ENCODE data around the gene GTF2H3.

The GTF2H3 gene

GRCh38 chr12:123621619-123622530 lies 11.8 kb upstream of the GTF2H3 start:
- no peak for TF ChIP-seq CTCF (IDR thresholded peaks at IDR 0.05; ENCODE audit: insufficient read depth, low read length, poor library complexity, severe bottlenecking)
- H3K27me3 ChIP-seq (replicated peaks; ENCODE audit: control insufficient read depth, insufficient read depth, low read length) = no peaks in the 10 kb centered on the region
- no peak for DNase-seq (ENCODE audit: extremely low read depth, insufficient read length)
- no peak overlapping the region for H3K4me3 ChIP-seq (replicated peaks; ENCODE audit: low read depth, low read length)
- H3K36me3 ChIP-seq (ENCODE audit: control insufficient read depth, insufficient read depth, low read length) = peaks cover 32% of the 10 kb centered on the region

- TF ChIP-seq CTCF (IDR thresholded peaks at IDR 0.05; ENCODE audit: insufficient read depth, low read length, poor library complexity, severe bottlenecking) = no peak
Observed at GRCh38 chr12:123634142-123634561, 523 bp downstream of the GTF2H3 start.

GRCh38 chr12:123643911-123644310 lies 10.3 kb downstream of the GTF2H3 start:
- Histone ChIP-seq H3K36me3 (ENCODE audit: control insufficient read depth, insufficient read depth, low read length) (peaks cover 16% of the 10 kb centered on the region), H3K27me3 (replicated peaks; ENCODE audit: control insufficient read depth, insufficient read depth, low read length) (no peaks in the 10 kb centered on the region), H3K4me3 (replicated peaks; ENCODE audit: low read depth, low read length) (no peak overlapping the region)
- no peak for TF ChIP-seq CTCF (IDR thresholded peaks at IDR 0.05; ENCODE audit: insufficient read depth, low read length, poor library complexity, severe bottlenecking)
- no peak for DNase-seq (ENCODE audit: extremely low read depth, insufficient read length)

More at GRCh38 chr12:123634142-123634561, 523 bp downstream of the GTF2H3 start:
- no peaks in the 10 kb centered on the region for H3K27me3 ChIP-seq (replicated peaks; ENCODE audit: control insufficient read depth, insufficient read depth, low read length)
- no peak for DNase-seq (ENCODE audit: extremely low read depth, insufficient read length)
- H3K4me3 ChIP-seq (replicated peaks; ENCODE audit: low read depth, low read length) = peak overlapping the region; percentile 99
- peaks cover 14% of the 10 kb centered on the region for H3K36me3 ChIP-seq (ENCODE audit: control insufficient read depth, insufficient read depth, low read length)

GRCh38 chr12:123645380-123645779 lies 11.8 kb downstream of the GTF2H3 start:
- peaks cover 17% of the 10 kb centered on the region for H3K36me3 ChIP-seq (ENCODE audit: control insufficient read depth, insufficient read depth, low read length)
- no peaks in the 10 kb centered on the region for H3K27me3 ChIP-seq (replicated peaks; ENCODE audit: control insufficient read depth, insufficient read depth, low read length)
- no peak for DNase-seq (ENCODE audit: extremely low read depth, insufficient read length)
- no peak for TF ChIP-seq CTCF (IDR thresholded peaks at IDR 0.05; ENCODE audit: insufficient read depth, low read length, poor library complexity, severe bottlenecking)
- H3K4me3 ChIP-seq (replicated peaks; ENCODE audit: low read depth, low read length) = no peak overlapping the region

- H3K27me3 ChIP-seq (replicated peaks; ENCODE audit: control insufficient read depth, insufficient read depth, low read length) = no peaks in the 10 kb centered on the region
- no peak overlapping the region for H3K4me3 ChIP-seq (replicated peaks; ENCODE audit: low read depth, low read length)
- no peak for DNase-seq (ENCODE audit: extremely low read depth, insufficient read length)
- H3K36me3 ChIP-seq (ENCODE audit: control insufficient read depth, insufficient read depth, low read length) = peaks cover 17% of the 10 kb centered on the region
- TF ChIP-seq CTCF (IDR thresholded peaks at IDR 0.05; ENCODE audit: insufficient read depth, low read length, poor library complexity, severe bottlenecking) = no peak
Observed at GRCh38 chr12:123645878-123646277, 12.2 kb downstream of the GTF2H3 start.
